LNCaP clone FGC (cell line): ENCODE results near the gene RABGAP1.

ENCODE experiments used
- DNase-seq: peaks from one replicate; pipeline ENCODE4 v3.0.0-alpha.2; 2011; ENCODE audit warnings: low read depth
- H3K4me3 ChIP-seq: 2 replicates; pipeline ENCODE4 v1.5.1; 2011; ENCODE audit warnings: mild to moderate bottlenecking, low read depth, low read length, control low read depth
- TF ChIP-seq, protein P1 (sequence below): IDR thresholded peaks from 2 replicates; pipeline ENCODE4 v1.5.1; 2012; ENCODE audit warnings: mild to moderate bottlenecking; ENCODE audit not compliant: control insufficient read depth, insufficient read depth; ENCODE audit errors: extremely low read depth

Gene RABGAP1

DNA sequence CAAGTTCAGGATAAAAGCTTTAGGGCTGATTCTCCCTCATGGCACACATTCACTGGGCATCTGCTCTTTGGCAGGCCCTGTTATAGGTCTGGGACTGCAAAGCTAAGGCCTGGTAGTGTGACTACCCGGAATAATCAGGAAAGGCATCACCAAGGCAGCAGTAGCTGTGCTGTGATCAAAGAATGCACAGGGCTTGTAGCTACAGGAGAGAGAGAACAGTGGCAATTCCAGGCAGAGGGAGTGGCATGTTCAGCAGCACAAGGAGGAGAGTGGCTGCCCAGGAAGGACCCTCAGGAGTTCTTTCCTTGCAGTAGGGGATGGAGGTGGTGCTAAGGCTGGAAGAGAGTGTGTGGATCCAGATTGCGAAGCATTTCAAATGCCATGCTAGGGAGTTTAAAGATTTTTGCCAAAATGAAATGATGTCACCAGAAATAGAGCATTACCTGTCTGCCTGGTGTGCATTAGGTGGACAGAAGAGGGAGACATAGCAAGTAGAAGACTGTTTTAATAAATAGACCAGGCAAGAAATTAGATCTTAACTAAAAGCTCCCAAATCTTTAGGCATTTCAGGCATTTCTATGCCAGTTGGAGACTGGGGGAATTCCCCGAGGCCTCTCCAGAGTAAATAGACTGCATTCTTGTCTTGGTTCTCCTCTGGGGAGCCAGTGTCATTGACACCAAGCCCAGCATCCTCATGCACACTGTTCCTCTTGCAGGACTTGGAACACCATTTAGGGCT lies 161.7 kb downstream of the RABGAP1 start:
- DNase-seq, result no peak
- H3K4me3 ChIP-seq, result no peak overlapping the region
- TF ChIP-seq, protein P1, sequence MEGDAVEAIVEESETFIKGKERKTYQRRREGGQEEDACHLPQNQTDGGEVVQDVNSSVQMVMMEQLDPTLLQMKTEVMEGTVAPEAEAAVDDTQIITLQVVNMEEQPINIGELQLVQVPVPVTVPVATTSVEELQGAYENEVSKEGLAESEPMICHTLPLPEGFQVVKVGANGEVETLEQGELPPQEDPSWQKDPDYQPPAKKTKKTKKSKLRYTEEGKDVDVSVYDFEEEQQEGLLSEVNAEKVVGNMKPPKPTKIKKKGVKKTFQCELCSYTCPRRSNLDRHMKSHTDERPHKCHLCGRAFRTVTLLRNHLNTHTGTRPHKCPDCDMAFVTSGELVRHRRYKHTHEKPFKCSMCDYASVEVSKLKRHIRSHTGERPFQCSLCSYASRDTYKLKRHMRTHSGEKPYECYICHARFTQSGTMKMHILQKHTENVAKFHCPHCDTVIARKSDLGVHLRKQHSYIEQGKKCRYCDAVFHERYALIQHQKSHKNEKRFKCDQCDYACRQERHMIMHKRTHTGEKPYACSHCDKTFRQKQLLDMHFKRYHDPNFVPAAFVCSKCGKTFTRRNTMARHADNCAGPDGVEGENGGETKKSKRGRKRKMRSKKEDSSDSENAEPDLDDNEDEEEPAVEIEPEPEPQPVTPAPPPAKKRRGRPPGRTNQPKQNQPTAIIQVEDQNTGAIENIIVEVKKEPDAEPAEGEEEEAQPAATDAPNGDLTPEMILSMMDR, result peak; percentile 73

DNA sequence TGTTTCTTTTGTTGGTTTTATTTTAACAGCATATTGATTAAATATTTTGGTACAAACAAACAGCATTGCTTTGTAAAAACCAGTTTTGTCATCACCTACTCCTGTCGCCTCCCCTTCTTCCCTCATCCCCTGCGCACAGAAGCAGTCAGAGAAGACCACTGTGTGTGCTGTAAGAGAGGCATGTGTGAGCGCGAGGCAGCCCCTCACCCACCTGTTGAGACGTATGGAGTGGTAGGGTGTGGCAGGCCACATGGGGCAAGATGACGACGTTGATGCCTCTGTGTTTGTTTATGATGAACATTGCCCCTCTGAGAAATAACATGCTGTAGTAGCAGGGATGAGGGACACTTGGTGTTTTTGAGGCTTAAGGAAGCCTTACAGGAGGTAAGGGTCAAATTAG lies 164.0 kb downstream of the RABGAP1 start:
- TF ChIP-seq, protein P1, result no peak
- DNase-seq, result peak; percentile 23
- no peak overlapping the region for H3K4me3 ChIP-seq

DNA sequence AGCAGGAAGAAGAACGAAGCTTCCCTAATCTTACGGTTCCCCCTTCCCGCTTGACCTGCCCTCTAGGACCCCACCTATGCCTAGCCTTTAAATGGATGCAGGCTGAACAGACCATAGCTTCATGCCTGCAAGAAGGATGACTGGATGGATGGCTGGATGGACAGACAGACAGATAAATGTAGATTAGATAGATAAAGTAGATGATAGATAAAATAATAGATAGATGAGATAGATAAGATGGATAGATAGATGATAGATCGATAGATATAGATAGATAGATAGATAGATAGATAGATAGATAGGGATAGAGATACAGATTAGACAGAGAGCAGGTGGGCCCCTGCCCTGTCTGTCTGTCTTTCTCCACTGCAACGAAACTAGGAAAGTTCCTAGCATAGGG lies 164.7 kb downstream of the RABGAP1 start:
- H3K4me3 ChIP-seq, result no peak overlapping the region
- TF ChIP-seq, protein P1, result no peak
- no peak for DNase-seq

DNA sequence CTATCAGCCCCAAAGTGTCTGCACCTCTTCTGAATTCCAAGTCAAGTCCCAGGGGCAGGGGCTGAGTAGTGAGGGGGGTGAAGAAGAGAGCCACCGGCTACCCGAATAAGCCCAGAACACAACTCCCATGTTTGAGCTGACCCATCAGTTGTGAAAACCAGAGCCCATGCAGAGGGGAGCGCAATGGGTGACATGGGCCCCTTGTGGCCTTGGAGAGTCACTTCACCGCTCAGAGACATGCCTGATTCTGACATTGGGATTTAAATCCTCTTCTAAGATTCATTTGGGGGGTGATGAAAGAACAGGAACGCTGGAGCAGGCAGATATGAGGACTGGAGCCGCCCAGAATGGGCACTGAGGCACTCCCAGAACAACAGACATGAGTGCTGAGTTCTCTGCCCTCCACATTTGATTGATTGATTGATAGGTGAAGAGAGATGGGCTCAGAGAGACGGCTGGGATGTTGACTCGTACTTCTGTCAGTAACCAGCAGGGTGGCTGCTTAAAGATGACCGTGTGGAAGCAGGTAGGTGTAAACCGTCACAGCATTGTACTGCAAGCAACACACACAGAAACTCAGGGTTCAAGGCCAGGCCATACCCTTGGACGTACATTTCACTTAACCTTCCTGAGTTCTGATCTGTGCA lies 166.9 kb downstream of the RABGAP1 start:
- no peak overlapping the region for H3K4me3 ChIP-seq
- no peak for DNase-seq
- TF ChIP-seq, protein P1, result no peak

DNA sequence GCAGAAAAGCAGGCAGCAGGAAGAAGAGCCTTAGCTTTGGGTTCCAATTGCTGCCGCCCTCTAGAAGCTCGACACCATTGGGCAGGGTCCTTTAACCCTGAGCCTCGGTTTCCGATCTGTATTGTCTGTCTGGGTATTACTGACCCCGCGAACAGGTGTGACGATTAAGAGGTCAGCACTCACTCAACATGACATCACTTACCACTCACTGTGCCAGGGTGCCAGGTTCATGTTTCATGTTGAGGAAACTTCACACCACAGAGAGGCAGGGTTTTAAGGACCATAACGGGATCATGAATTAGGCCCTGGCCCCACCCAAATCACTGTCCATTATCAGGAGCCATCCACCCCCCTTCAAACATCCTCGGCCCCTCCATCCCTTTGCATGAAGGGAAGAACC lies 168.2 kb downstream of the RABGAP1 start:
- DNase-seq, result no peak
- TF ChIP-seq, protein P1, result no peak
- no peak overlapping the region for H3K4me3 ChIP-seq

DNA sequence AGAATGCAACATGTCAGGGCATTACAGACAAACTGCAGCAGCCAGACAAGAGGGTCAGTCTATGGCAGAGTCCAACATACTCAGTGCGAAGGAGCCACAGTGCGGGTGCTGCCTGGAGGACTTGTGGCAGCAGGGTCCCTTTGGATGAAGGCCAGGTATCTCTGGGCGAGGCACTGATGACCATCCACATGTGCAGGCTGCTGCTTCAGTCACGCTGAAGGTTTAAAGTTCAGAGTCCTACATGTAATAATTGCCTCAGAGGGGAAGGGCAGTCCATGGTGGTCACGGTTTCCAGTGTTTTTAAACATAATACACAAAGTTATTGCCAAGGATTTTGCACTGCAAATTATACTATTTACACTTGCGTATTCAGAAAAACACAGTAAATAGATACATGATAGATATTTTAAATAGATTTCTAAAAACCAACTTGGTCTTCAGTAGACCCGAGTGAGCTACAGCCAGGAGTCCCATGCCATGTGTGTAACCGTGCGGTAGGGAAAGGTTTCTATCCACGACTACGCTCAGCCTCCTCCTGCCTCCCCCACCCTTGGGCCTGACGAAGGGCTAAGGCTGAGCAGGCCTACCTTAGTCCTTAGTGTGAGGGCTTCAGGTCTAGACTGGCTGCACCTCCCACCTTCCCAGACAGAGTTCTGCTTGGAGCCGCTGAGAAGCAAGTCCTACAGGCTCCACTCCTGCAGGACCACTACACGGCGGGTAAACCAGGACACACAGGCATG lies 168.9 kb downstream of the RABGAP1 start:
- no peak overlapping the region for H3K4me3 ChIP-seq
- no peak for DNase-seq
- TF ChIP-seq, protein P1, result no peak
